ENCODE measurements around the gene YTHDF1. TPM values are rescaled to one million over a fixed set of nuclear protein-coding genes. Genes with fewer than 3 reads are reported as not detected.

Gene YTHDF1
- total and polyA plus RNA-seq, 2 of the 4 experiments (the other 2 are of a cell fraction), result 10.9 to 22.6 TPM

- TF ChIP-seq ELK1 (IDR thresholded peaks at IDR 0.05; ENCODE audit: borderline replicate concordance, low read depth, low read length), result no peak
- TF ChIP-seq BHLHE40 (IDR thresholded peaks at IDR 0.05; ENCODE audit: low read depth, low read length), result no peak
- TF ChIP-seq MXI1 (IDR thresholded peaks at IDR 0.05; ENCODE audit: borderline replicate concordance, low read depth, low read length), result no peak
- TF ChIP-seq NFE2L2 (IDR thresholded peaks at IDR 0.05; ENCODE audit: low read depth, low read length), result no peak
- no peak for TF ChIP-seq SMC3 (IDR thresholded peaks at IDR 0.05; ENCODE audit: low read depth, low read length)
- TF ChIP-seq USF2 (IDR thresholded peaks at IDR 0.05; ENCODE audit: low read depth, low read length), result no peak
- no peak for TF ChIP-seq RFX5 (IDR thresholded peaks at IDR 0.05; ENCODE audit: low read depth, low read length)
- TF ChIP-seq CEBPB (IDR thresholded peaks at IDR 0.05; ENCODE audit: low read depth, low read length), result no peak
- no peak for TF ChIP-seq RCOR1 (IDR thresholded peaks at IDR 0.05; ENCODE audit: insufficient replicate concordance, low read length)
- TF ChIP-seq RAD21 (IDR thresholded peaks at IDR 0.05; ENCODE audit: low read length), result no peak
- TF ChIP-seq FOS (IDR thresholded peaks at IDR 0.05; ENCODE audit: low read depth, low read length), result no peak
- no peak for TF ChIP-seq POLR2A (IDR thresholded peaks at IDR 0.05; ENCODE audit: low read depth, low read length)
- no peak for TF ChIP-seq CHD1 (IDR thresholded peaks at IDR 0.05; ENCODE audit: low read depth, low read length)
- TF ChIP-seq MAFK (IDR thresholded peaks at IDR 0.05; ENCODE audit: low read depth, low read length), result no peak
- no peak for TF ChIP-seq MAZ (IDR thresholded peaks at IDR 0.05; ENCODE audit: borderline replicate concordance, low read depth, low read length)
- TF ChIP-seq CTCF (conservative IDR thresholded peaks at IDR 0.05; ENCODE audit: low read depth, low read length), result no peak
- Histone ChIP-seq H2BK120ac (ENCODE audit: low read depth, low read length) (no peak overlapping the region), H3K36me3 (ENCODE audit: control insufficient read depth, insufficient read depth, low read length) (no peaks in the 10 kb centered on the region), H2BK15ac (ENCODE audit: low read depth, low read length) (no peak overlapping the region), H3K79me1 (ENCODE audit: low read depth in 1 of 2, low read length in 2 of 2) (no peaks in the 10 kb centered on the region), H4K20me1 (ENCODE audit: insufficient read depth, low read length) (no peaks in the 10 kb centered on the region; the same call in 1 of the 2 replicates), H3K27me3 (ENCODE audit: control insufficient read depth, insufficient read depth, low read length) (peaks cover 48% of the 10 kb centered on the region; the same call in 1 of the 2 replicates), H3K4me1 (ENCODE audit: control insufficient read depth, insufficient read depth, low read length) (no peaks in the 10 kb centered on the region), H4K8ac (ENCODE audit: low read depth in 2 of 2, low read length in 2 of 2) (no peak overlapping the region), H3K14ac (replicated peaks; ENCODE audit: low read depth, low read length) (no peak overlapping the region), H2BK5ac (ENCODE audit: low read depth, low read length, poor library complexity, severe bottlenecking) (no peak overlapping the region), H2AK9ac (replicated peaks; ENCODE audit: low read depth, low read length, poor library complexity) (no peak overlapping the region), H2AFZ (replicated peaks; ENCODE audit: low read length, poor library complexity) (no peak overlapping the region), H3K18ac (ENCODE audit: low read depth, low read length) (no peak overlapping the region), H3K4ac (ENCODE audit: low read depth, low read length) (no peak overlapping the region), H3K56ac (ENCODE audit: extremely low read depth, insufficient read depth, low read length) (no peak overlapping the region), H4K91ac (ENCODE audit: insufficient read depth, low read depth, low read length) (no peak overlapping the region), H4K5ac (ENCODE audit: low read depth, low read length) (no peak overlapping the region), H3K4me2 (ENCODE audit: low read depth, low read length) (no peak overlapping the region), H3K4me3 (ENCODE audit: insufficient read depth, low read depth, low read length) (no peak overlapping the region), H2AK5ac (ENCODE audit: low read depth, low read length) (no peak overlapping the region), H2BK20ac (ENCODE audit: low read depth, low read length) (no peak overlapping the region), H3K23ac (ENCODE audit: low read depth, low read length) (no peak overlapping the region), H3K9ac (ENCODE audit: low read depth, low read length) (no peak overlapping the region), H3K9me3 (ENCODE audit: control insufficient read depth, insufficient read depth, low read length) (no peaks in the 10 kb centered on the region), H3K9me1 (ENCODE audit: insufficient read depth, low read length) (no peaks in the 10 kb centered on the region), H3K27ac (ENCODE audit: insufficient read depth, low read length) (no peak overlapping the region)
- dilution Hi-C loops (cut with HindIII; ENCODE audit: low sequenced_read_pairs, unreplicated experiment), result no loop called here
- in situ Hi-C loops (cut with MboI; ENCODE audit: low sequenced_read_pairs), result no loop called here
- DNase-seq, result no peak
- no peak for ATAC-seq (ENCODE audit: low read depth)
- ChIA-PET POLR2A (ENCODE audit: unreplicated experiment) (no interaction called here), CTCF (no interaction called here)
- no TSS peak for BruUV-seq (replicated peaks)
- intact Hi-C loops (cut with micrococcal nuclease), result no loop called here
- WGBS, 2 experiments (ENCODE audit: extremely low coverage in 2 of 2, insufficient read length in 1 of 2), result 86% methylated on average over 3 of the region's 11 CpGs; no CpG with 5 or more reads in 1 of the 2 experiments
Measured at GRCh38 chr20:63161176-63161651, 54.7 kb downstream of the YTHDF1 start.
